Measurements from ENCODE around the gene HSPB7. TPM values are rescaled to one million over a fixed set of nuclear protein-coding genes. Genes with fewer than 3 reads are reported as not detected.

The HSPB7 gene
- total RNA-seq, 1 donor from 2014 or later, result 160 TPM

- peaks cover 38% of the 10 kb centered on the region for H3K4me1 Mint-ChIP-seq (ENCODE audit: low read depth)
- no peak for DNase-seq (ENCODE audit: low spot score)
- no peak overlapping the region for H3K4me3 Mint-ChIP-seq (ENCODE audit: unreplicated experiment)
- H3K9me3 Mint-ChIP-seq (ENCODE audit: low read depth), result no peaks in the 10 kb centered on the region
- peak overlapping the region; percentile 76 for H3K27ac Mint-ChIP-seq (ENCODE audit: unreplicated experiment)
- H3K27me3 Mint-ChIP-seq (ENCODE audit: low read depth), result no peaks in the 10 kb centered on the region
- H3K36me3 Mint-ChIP-seq (ENCODE audit: low read depth), result peaks cover 5% of the 10 kb centered on the region
- TF ChIP-seq, protein P1, sequence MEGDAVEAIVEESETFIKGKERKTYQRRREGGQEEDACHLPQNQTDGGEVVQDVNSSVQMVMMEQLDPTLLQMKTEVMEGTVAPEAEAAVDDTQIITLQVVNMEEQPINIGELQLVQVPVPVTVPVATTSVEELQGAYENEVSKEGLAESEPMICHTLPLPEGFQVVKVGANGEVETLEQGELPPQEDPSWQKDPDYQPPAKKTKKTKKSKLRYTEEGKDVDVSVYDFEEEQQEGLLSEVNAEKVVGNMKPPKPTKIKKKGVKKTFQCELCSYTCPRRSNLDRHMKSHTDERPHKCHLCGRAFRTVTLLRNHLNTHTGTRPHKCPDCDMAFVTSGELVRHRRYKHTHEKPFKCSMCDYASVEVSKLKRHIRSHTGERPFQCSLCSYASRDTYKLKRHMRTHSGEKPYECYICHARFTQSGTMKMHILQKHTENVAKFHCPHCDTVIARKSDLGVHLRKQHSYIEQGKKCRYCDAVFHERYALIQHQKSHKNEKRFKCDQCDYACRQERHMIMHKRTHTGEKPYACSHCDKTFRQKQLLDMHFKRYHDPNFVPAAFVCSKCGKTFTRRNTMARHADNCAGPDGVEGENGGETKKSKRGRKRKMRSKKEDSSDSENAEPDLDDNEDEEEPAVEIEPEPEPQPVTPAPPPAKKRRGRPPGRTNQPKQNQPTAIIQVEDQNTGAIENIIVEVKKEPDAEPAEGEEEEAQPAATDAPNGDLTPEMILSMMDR (IDR thresholded peaks at IDR 0.05), result no peak
Observed at GRCh38 chr1:15965228-15965767, 52.5 kb downstream of the HSPB7 start.

Other genes starting within 250 kb of the HSPB7 start
- 1.3 to 1.5 TPM (median 1.3 TPM) in 3 replicates for gene UQCRHL, start 210.4 kb downstream of the HSPB7 start, total RNA-seq
- gene SPEN, start 170.3 kb downstream of the HSPB7 start, total RNA-seq, result 38.4 to 49.7 TPM (median 39.4 TPM) in 3 replicates
- 23.9 to 30.8 TPM (median 27.2 TPM) in 3 replicates for gene ZBTB17, start 41.9 kb downstream of the HSPB7 start, total RNA-seq
- not detected in 3 replicates for gene SRARP, start 13.8 kb downstream of the HSPB7 start, total RNA-seq
- 0.12 to 0.31 TPM (median 0.21 TPM) in 3 replicates for gene CLCNKA, start 4.0 kb upstream of the HSPB7 start, total RNA-seq
- 0.57 to 0.69 TPM in 2 of 3 replicates, not detected in the other for gene CLCNKB, start 25.7 kb upstream of the HSPB7 start, total RNA-seq
- 0.24 to 0.72 TPM (median 0.70 TPM) in 3 replicates for gene FAM131C, start 55.6 kb upstream of the HSPB7 start, total RNA-seq
- gene EPHA2, start 138.0 kb upstream of the HSPB7 start, total RNA-seq, result 38.5 to 47.4 TPM (median 40.0 TPM) in 3 replicates
- gene ARHGEF19, start 194.6 kb upstream of the HSPB7 start, total RNA-seq, result 14.4 to 17.7 TPM (median 16.1 TPM) in 3 replicates
- gene CPLANE2, start 219.1 kb upstream of the HSPB7 start, total RNA-seq, result 8.5 to 12.3 TPM (median 12.0 TPM) in 3 replicates